Left lung (tissue), 10 donors: ENCODE data around the gene MICU2. TPM values are rescaled to one million over a fixed set of nuclear protein-coding genes. Genes with fewer than 3 reads are reported as not detected.

Experiments used
- ATAC-seq: fragments of 200-7000 bp; cut with Tn5 transposase; one replicate; pipeline ENCODE4 v1.9.1; 2020; ENCODE audit warnings: moderate library complexity
- DNase-seq, 4 donors: peaks; one replicate each; pipeline ENCODE4 v3.0.0-alpha.2; 2013 to 2020
- H3K27ac ChIP-seq, 2 donors: fragments of 200-600 bp; sonication (generic) in 1 of 2; one replicate each; pipeline versions ENCODE4 v1.5.0 to v1.8.0; 2020 to 2021
- H3K27me3 ChIP-seq, 2 donors: fragments of 200-600 bp; sonication (generic) in 1 of 2; one replicate each; pipeline versions ENCODE4 v1.5.0 to v1.8.0; 2020 to 2021
- H3K36me3 ChIP-seq, 2 donors: fragments of 200-600 bp; sonication (generic) in 1 of 2; one replicate each; pipeline versions ENCODE4 v1.5.0 to v1.8.0; 2020 to 2021
- H3K4me1 ChIP-seq, 2 donors: fragments of 200-600 bp; one replicate each; pipeline ENCODE4 v1.8.0; 2021
- H3K4me3 ChIP-seq, 2 donors: fragments of 200-600 bp; sonication (generic) in 1 of 2; one replicate each; pipeline versions ENCODE4 v1.5.0 to v1.8.0; 2020 to 2021; ENCODE audit warnings: mild to moderate bottlenecking in 1 of 2
- H3K9me3 ChIP-seq, 2 donors: fragments of 200-600 bp; sonication (generic) in 1 of 2; one replicate each; pipeline versions ENCODE4 v1.5.0 to v1.8.0; 2020 to 2021
- intact Hi-C, 2 donors: fragments of 100-400 bp; cut with DNase I; formaldehyde crosslinking; loops; one replicate each; pipeline versions ENCODE4 v1.11.2 to v1.14.2; 2022
- polyA plus RNA-seq, 6 donors: library from polyadenylated mRNA; unstranded; fragments of 120-200 nt; gene quantifications; one replicate each; pipeline ENCODE4 v1.2.1, GENCODE V29; 2013; ENCODE audit not compliant: insufficient read length in 6 of 6
- total RNA-seq, 2 donors: library from RNA; stranded (reverse); fragmentation: NEBNext Ultra II Directional; extraction: Animal tissue kit (Norgen Biotek cat#: 25700); gene quantifications; one replicate each; pipeline ENCODE4 v1.2.1, GENCODE V29; 2021
- TF ChIP-seq, protein P1 (sequence below), 2 donors: fragments of 200-600 bp; sonication (generic) in 1 of 2; IDR thresholded peaks; one replicate each; pipeline versions ENCODE4 v1.5.0 to v1.8.0; 2021; ENCODE audit warnings: antibody characterized with exemption in 2 of 2
- donor health status: DM: no; HTN: yes; CAD: no.
- donor health status: DM: no; HTN: no; CAD: no.

MICU2 gene
- total and polyA plus RNA-seq, 8 donors = 32.4 to 96.7 (median 76.4) TPM

DNA sequence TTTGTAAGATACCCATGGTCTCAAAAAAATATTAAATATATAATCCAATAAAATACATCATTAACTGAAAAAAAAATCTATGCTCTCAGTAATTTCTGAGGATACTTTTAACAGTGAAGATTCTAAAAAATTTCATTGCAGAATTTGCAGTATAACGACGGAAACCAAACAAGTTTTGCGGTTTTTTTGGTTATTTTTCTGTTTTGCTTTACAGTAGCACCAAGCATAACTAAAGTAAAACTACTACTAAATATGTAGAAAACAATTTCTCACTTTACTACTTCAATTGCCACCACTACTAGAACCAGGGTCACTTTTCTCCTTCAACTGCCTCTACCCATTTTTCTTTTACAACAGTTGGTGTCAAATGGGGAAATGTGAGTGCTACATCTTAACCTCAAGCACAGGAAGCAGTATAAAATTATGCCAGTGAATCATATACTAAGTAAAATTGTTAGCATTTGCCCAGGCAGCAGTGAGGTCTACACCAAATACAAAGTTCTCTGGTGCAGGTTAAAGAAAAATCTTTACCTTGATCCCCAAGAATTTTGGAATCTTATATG is 24.1 kb downstream of the MICU2 start:
- intact Hi-C loops = no loop called here
- Histone ChIP-seq H3K4me1 (peaks cover 0 to 22% of the 10 kb centered on the region in 2 donors), H3K4me3 (no peak overlapping the region), H3K36me3 (no peaks in the 10 kb centered on the region), H3K27ac (no peak overlapping the region), H3K27me3 (no peaks in the 10 kb centered on the region), H3K9me3 (peaks cover 0 to 15% of the 10 kb centered on the region in 2 donors)
- ATAC-seq (no peak), DNase-seq (no peak)
- TF ChIP-seq, protein P1, sequence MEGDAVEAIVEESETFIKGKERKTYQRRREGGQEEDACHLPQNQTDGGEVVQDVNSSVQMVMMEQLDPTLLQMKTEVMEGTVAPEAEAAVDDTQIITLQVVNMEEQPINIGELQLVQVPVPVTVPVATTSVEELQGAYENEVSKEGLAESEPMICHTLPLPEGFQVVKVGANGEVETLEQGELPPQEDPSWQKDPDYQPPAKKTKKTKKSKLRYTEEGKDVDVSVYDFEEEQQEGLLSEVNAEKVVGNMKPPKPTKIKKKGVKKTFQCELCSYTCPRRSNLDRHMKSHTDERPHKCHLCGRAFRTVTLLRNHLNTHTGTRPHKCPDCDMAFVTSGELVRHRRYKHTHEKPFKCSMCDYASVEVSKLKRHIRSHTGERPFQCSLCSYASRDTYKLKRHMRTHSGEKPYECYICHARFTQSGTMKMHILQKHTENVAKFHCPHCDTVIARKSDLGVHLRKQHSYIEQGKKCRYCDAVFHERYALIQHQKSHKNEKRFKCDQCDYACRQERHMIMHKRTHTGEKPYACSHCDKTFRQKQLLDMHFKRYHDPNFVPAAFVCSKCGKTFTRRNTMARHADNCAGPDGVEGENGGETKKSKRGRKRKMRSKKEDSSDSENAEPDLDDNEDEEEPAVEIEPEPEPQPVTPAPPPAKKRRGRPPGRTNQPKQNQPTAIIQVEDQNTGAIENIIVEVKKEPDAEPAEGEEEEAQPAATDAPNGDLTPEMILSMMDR (IDR thresholded peaks at IDR 0.05) = no peak

GRCh38 chr13:21578748-21579147 is 25.2 kb downstream of the MICU2 start:
- H3K9me3 ChIP-seq = peaks cover 0 to 15% of the 10 kb centered on the region in 2 donors
- peaks cover 0 to 22% of the 10 kb centered on the region in 2 donors for H3K4me1 ChIP-seq
- no peak for ATAC-seq
- H3K4me3 ChIP-seq = no peak overlapping the region
- H3K27ac ChIP-seq = no peak overlapping the region
- intact Hi-C loops = no loop called here
- TF ChIP-seq, protein P1 (IDR thresholded peaks at IDR 0.05) = no peak
- no peaks in the 10 kb centered on the region for H3K36me3 ChIP-seq
- no peak for DNase-seq
- no peaks in the 10 kb centered on the region for H3K27me3 ChIP-seq

DNA sequence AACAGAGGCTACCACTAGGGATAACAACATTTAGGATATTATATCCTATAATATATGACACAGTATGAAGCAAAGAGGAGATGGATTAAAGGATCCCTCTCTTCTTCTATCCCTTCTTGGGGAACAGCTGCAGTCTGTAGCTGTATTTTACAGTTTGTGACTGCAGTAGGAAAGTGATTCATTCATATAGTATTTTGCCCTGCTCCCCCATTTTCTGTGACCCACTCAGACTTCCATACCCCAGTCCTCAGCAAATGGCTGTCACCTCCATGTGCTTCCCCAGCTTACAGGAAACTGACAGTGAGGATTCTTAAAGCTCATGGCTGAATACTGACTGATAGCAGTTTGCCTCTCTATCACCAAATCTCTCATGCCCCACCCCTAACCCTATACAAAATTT is 27.5 kb downstream of the MICU2 start:
- H3K9me3 ChIP-seq = no peaks in the 10 kb centered on the region
- no peak for ATAC-seq
- H3K4me1 ChIP-seq = peaks cover 0 to 22% of the 10 kb centered on the region in 2 donors
- no peak overlapping the region for H3K27ac ChIP-seq
- DNase-seq = no peak
- H3K27me3 ChIP-seq = no peaks in the 10 kb centered on the region
- no peak overlapping the region for H3K4me3 ChIP-seq
- TF ChIP-seq, protein P1 (IDR thresholded peaks at IDR 0.05) = no peak
- H3K36me3 ChIP-seq = no peaks in the 10 kb centered on the region
- intact Hi-C loops = no loop called here

DNA sequence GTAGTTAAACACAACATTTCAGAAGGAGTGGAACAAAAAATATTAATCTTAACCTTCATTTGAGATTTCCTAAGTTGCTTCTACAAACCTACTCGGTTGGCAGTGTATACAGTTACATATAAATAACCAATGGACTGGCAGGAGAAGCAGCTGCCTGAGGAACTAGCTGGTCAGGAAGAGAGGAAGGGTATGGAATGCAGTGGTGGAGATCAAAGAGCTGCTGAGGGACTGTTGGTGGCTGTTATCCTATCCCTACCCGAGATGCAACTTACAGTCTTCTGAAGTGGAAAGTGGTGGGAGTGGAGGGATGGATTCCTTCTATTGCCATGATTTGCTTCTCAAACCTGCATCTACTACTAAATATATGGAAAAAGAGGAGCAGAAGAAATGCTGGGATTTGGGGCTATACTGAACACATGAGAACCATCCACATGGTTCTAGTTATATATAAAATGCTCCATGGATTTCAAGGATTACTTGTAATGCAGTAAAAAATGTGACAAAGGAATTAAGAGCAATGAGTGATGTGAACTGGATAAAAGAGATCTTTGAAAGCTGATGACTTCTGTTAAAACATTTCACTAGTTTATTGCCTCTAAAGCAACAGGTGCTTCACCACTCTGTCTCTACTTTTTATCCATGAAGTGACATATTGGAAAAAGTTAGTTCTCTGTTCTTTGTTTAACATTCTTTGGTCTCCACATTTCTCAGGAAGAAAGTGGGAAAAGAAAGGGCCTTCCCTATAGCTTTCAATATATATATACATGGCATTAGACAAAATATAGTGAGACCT is 29.9 kb downstream of the MICU2 start:
- no peak for ATAC-seq
- no peaks in the 10 kb centered on the region for H3K9me3 ChIP-seq
- H3K4me1 ChIP-seq = peaks cover 0 to 1% of the 10 kb centered on the region in 2 donors
- intact Hi-C loops = no loop called here
- no peak overlapping the region for H3K4me3 ChIP-seq
- TF ChIP-seq, protein P1 (IDR thresholded peaks at IDR 0.05) = no peak
- H3K27me3 ChIP-seq = no peaks in the 10 kb centered on the region
- H3K27ac ChIP-seq = no peak overlapping the region
- DNase-seq = no peak
- H3K36me3 ChIP-seq = no peaks in the 10 kb centered on the region

DNA sequence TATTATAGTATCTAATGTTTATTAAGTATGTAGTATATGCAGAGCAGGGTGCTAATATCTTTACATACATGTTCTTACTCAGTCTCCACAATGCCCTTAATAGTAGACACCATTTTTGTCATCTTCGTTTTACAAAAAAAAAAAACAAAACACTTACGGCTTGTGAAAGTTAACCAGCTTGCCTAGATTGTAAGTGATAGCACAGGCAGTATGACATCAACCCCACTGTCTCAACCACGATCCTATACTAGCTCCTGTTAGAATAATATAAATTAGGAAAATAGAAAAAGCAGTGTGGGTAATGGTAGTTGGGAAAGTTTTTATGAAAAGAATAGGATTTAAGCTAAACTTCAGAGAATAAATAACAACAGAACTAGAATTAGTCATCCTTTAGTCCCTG is 34.3 kb downstream of the MICU2 start:
- ATAC-seq = no peak
- TF ChIP-seq, protein P1 (IDR thresholded peaks at IDR 0.05) = no peak
- H3K27me3 ChIP-seq = no peaks in the 10 kb centered on the region
- no peak overlapping the region for H3K4me3 ChIP-seq
- no peak overlapping the region for H3K27ac ChIP-seq
- H3K36me3 ChIP-seq = peaks cover 0 to 15% of the 10 kb centered on the region in 2 donors
- intact Hi-C loops = no loop called here
- no peaks in the 10 kb centered on the region for H3K9me3 ChIP-seq
- DNase-seq = no peak
- H3K4me1 ChIP-seq = no peaks in the 10 kb centered on the region
